Activated CD4-positive, alpha-beta T cell treated with anti-CD3 and anti-CD28 coated beads for 36 hours (primary cell): ENCODE data around the gene MRPL11. TPM values are rescaled to one million over a fixed set of nuclear protein-coding genes. Genes with fewer than 3 reads are reported as not detected.

ENCODE experiments used
- ATAC-seq: fragments of 200-7000 bp; cut with Tn5 transposase; one replicate; pipeline ENCODE4 v1.10.0; 2021; ENCODE audit warnings: mild to moderate bottlenecking, moderate library complexity
- CTCF ChIA-PET: fragments of 350-600 bp; sonication (Branson Sonifier 250); formaldehyde crosslinking; loops from one replicate; lab custom pipeline; 2021; ENCODE audit warnings: antibody characterized with exemption; lab: Charles Lee
- POLR2A ChIA-PET: fragments of 350-600 bp; sonication (Branson Sonifier 250); formaldehyde crosslinking; loops from one replicate; lab custom pipeline; 2021; ENCODE audit warnings: antibody characterized with exemption, inconsistent platforms; lab: Charles Lee
- DNase-seq: peaks from one replicate; pipeline ENCODE4 v3.0.0-alpha.2; 2020
- H3K27ac Mint-ChIP-seq: one replicate; pipeline ENCODE4 v1.8.0; 2021; ENCODE audit warnings: mixed read lengths
- H3K27me3 Mint-ChIP-seq: one replicate; pipeline ENCODE4 v1.8.0; 2021; ENCODE audit warnings: mixed read lengths
- H3K36me3 Mint-ChIP-seq: one replicate; pipeline ENCODE4 v1.8.0; 2021; ENCODE audit warnings: low read depth, mixed read lengths
- H3K4me1 Mint-ChIP-seq: one replicate; pipeline ENCODE4 v1.8.0; 2021; ENCODE audit warnings: mixed read lengths
- H3K4me3 Mint-ChIP-seq: one replicate; pipeline ENCODE4 v1.8.0; 2021; ENCODE audit warnings: mild to moderate bottlenecking, moderate library complexity, mixed read lengths
- H3K9me3 Mint-ChIP-seq: one replicate; pipeline ENCODE4 v1.8.0; 2021; ENCODE audit warnings: low read depth, mixed read lengths
- intact Hi-C, 2 experiments: fragments of 100-400 bp; cut with DNase I in 1 of 2; cut with micrococcal nuclease in 1 of 2; formaldehyde crosslinking; loops; one replicate each; pipeline versions ENCODE4 v1.14.2 to v1.15.1; 2022 to 2024; cut with DNase I, micrococcal nuclease
- total RNA-seq, 2 experiments: library from RNA; stranded (reverse); gene quantifications; one replicate each; pipeline ENCODE4 v1.2.3, GENCODE V29; 2021

The MRPL11 gene
- total RNA-seq, 2 experiments from 2014 or later, result 115 to 120 TPM

DNA sequence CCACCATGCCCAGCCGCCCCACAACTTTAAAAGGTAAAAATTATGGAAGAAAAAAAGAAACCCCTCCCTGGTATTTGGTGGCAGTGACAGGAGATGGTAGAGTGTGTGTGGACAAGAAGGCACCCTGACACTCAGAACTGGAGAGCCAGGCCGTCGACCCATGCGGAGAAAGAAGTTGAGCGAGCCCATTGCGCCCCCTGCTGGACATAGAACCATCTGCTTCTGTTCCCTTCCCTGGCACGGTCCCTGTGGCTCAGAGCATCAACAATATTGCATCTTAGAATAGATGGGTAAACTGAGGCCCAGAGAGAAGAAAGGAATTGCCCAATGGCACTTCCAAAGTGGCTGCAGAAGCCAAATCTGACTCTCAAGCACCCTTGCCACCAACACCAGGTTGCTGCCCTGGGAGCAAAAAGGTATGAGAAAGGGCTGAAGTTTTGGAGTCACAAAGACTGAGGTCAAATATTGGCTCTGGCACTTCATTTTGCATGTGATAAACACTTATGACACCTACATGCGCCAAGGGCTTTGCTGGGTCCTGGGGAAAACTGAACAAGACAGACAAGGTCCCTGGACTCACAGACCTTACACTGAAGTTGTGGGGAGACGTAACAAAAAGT lies 8.6 kb downstream of the MRPL11 start:
- peaks cover 25% of the 10 kb centered on the region for H3K36me3 Mint-ChIP-seq
- no peak overlapping the region for H3K27ac Mint-ChIP-seq
- no peaks in the 10 kb centered on the region for H3K27me3 Mint-ChIP-seq
- CTCF ChIA-PET, result interaction anchor here (0.7 to 3.8 kb wide), 15 partner anchors 8 to 169 kb away, joined by 3 to 28 read pairs (median 5); partner anchors contain the start of genes MRPL11 and NPAS4
- no peak overlapping the region for H3K4me3 Mint-ChIP-seq
- no peaks in the 10 kb centered on the region for H3K9me3 Mint-ChIP-seq
- DNase-seq (peak; percentile 91), ATAC-seq (peak; percentile 97)
- H3K4me1 Mint-ChIP-seq, result no peaks in the 10 kb centered on the region
- POLR2A ChIA-PET, result no interaction called here
- intact Hi-C loops, result loop anchor here (1.0 to 10.0 kb wide), 4 partner anchors 22 to 245 kb away; partner anchors contain the start of gene RBM4B (in 1 of the 2)

DNA sequence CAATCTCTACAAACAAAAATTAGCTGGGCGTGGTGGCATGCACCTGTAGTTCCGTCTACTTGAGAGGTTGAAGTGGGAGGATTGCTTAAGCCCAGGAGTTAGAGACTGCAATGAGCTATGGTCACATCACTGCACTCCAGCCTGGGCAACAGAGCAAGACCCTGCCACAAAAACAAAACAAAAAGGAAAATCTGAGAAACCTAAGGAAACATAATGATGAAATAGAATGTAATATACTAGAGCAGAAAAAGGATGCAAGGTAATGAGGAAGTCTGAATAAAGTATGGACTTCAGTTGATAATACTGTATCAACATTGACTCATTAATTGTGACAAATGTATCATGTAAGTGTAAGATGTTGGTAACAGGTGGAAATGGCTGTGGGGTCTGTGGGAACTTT lies 9.7 kb downstream of the MRPL11 start:
- no peak for ATAC-seq
- POLR2A ChIA-PET, result interaction anchor here (0.7 kb wide), 1 partner anchor 51 kb away, joined by 3 read pairs; no protein-coding TSS in a partner anchor
- CTCF ChIA-PET, result interaction anchor here (0.9 to 3.8 kb wide), 7 partner anchors 11 to 167 kb away, joined by 3 to 28 read pairs (median 8); no protein-coding TSS in a partner anchor
- Mint-ChIP-seq H3K27me3 (no peaks in the 10 kb centered on the region), H3K9me3 (no peaks in the 10 kb centered on the region), H3K27ac (no peak overlapping the region), H3K4me1 (no peaks in the 10 kb centered on the region), H3K4me3 (no peak overlapping the region), H3K36me3 (peaks cover 21% of the 10 kb centered on the region)
- no peak for DNase-seq
- intact Hi-C loops, result no loop called here

DNA sequence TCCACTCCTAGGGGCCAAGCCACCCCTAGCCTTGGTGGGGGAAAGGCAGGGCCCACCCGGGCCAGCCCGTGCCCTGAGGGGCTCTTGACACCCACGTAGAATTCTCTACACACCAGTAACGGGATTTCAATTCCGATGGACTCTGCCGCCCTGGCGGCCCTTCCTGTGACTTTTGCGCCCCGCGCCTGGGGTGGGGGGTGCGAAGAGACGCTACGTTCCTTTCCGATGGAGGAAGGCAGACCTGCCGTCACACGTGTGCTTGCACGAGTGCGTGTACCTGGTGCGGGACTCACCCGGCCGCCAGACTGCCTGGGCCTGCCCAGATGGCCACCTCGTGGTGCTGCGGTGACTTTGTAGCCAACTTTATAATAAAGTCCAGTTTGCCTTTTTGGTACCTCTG lies 12.3 kb downstream of the MRPL11 start:
- Mint-ChIP-seq H3K36me3 (peaks cover 15% of the 10 kb centered on the region), H3K27me3 (no peaks in the 10 kb centered on the region), H3K27ac (no peak overlapping the region), H3K4me1 (no peaks in the 10 kb centered on the region), H3K9me3 (no peaks in the 10 kb centered on the region), H3K4me3 (no peak overlapping the region)
- ATAC-seq (no peak), DNase-seq (no peak)
- CTCF ChIA-PET, result interaction anchor here (0.9 to 3.6 kb wide), 4 partner anchors 8 to 41 kb away, joined by 3 to 28 read pairs (median 4); no protein-coding TSS in a partner anchor
- intact Hi-C loops, result no loop called here
- POLR2A ChIA-PET, result no interaction called here

DNA sequence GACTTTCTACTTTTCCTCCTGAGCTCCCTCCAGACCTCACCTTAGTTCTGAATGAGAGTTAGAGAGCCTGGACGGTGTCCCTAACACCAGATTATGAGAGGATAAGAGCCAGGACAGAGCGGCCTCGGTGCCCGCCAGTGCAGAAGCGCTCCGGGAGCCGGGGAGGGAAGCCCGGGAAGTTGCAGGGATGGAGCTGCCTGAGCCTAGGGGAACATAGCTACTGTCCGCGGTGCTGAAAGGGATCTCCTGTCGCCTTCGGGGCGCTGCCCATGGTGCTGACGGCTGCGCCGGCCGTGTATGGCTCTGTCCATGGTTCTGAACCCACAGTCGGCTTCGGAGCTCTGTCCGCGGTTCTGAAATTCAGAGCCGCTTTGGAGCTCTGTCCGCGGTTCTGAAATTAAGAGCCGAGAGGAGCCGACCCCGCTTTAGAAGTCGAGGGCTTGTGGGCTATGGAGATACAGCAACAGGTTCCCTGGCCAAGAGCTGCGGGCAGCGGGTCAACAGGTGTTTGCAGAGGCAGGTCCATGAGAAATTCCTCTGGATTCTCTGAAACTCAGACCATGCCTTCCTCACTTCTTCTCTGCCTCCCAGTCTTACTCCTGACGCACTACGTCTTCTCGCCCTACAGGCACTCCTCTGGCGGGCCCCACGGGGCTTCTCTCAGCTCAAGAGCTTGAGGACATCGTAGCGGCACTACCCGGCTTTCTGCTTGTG lies 17.0 kb downstream of the MRPL11 start:
- Mint-ChIP-seq H3K27ac (no peak overlapping the region), H3K4me1 (peaks cover 30% of the 10 kb centered on the region), H3K36me3 (no peaks in the 10 kb centered on the region), H3K27me3 (peaks cover 35% of the 10 kb centered on the region), H3K9me3 (peaks cover 6% of the 10 kb centered on the region), H3K4me3 (no peak overlapping the region)
- intact Hi-C loops, result loop anchor here (1.0 to 5.0 kb wide), 6 partner anchors 13 to 421 kb away; partner anchors contain the start of genes YIF1A (in 2 of the 2), DPP3 (in 1 of the 2), RBM14 (in 1 of the 2) and RCE1 (in 1 of the 2)
- ChIA-PET CTCF (interaction anchor here (0.6 to 2.1 kb wide), 13 partner anchors 8 to 256 kb away, joined by 3 to 14 read pairs (median 4); partner anchors contain the start of genes MRPL11 and RBM4B), POLR2A (interaction anchor here (0.6 to 1.7 kb wide), 5 partner anchors 10 to 195 kb away, joined by 3 to 5 read pairs (median 4); partner anchors contain the start of genes DPP3, RBM14 and ZDHHC24)
- DNase-seq, result peak; percentile 93
- peak; percentile 40 for ATAC-seq

DNA sequence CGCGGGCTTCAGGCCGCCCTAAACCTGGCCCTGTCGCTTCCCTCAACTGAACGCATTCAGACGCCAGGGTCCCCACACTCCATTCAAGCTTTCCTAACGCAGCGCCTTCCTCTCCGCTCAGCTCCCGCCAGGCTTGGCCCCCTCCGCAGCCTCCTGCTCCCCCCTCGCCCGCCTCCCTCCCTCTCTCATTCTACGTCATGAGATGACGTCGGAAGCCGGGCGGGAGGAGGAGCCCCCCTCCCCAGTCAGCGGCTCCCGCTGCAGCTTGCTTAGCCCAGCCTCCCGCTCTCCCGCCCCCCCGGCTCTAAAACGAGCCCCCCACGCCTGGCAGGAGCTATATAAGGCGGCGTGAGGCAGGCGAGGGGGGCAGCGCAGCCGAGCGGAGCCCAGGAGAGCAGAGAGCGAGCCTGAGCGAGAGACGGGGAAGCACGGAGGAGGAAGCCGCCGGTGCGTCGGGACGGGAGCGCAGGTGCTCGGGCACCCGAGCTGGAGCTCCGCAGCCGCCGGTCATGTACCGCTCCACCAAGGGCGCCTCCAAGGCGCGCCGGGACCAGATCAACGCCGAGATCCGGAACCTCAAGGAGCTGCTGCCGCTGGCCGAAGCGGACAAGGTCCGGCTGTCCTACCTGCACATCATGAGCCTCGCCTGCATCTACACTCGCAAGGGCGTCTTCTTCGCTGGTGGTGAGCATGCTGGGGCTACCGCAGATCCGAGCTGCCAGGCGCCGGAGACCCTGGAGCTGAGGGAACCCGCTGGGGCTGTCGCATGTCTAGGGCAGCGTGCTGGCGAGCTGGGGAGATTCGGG lies 17.8 kb downstream of the MRPL11 start, which contains the start of gene NPAS4:
Gene NPAS4 (plus strand): TSS at position 365 of the 806 bp plus-strand sequence. CDS start 145 bp downstream, at position 510.
- CTCF ChIA-PET, result interaction anchor here (0.6 to 2.1 kb wide), 12 partner anchors 9 to 257 kb away, joined by 3 to 14 read pairs (median 5); partner anchors contain the start of genes MRPL11 and RBM4B

DNA sequence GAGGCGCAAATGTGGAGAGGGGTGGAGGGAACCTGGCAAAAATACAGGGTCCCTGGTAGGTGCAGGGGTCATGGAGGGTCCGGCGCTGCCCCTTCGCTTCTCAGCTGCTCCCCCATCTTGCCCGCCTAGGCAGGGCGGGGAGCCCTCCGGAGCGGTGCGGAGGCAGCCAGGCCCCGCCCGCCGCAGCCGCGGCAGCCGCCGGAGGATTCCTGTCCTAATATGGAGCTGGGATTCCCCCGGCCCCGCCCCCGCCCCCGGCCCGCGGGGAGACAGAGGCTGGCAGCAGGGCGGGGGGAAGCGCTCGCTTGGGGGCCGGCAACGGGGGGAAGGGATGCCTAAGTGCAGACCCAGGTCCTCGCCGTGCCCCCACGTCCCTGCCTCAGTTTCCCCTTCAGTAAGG lies 18.8 kb downstream of the MRPL11 start:
- DNase-seq, result peak; percentile 42

More for the DNA sequence above, 17.8 kb downstream of the MRPL11 start, which contains the start of gene NPAS4:
- H3K27ac Mint-ChIP-seq, result no peak within 1 kb of the TSS
- peaks cover 41% of the 10 kb centered on the region for H3K27me3 Mint-ChIP-seq
- intact Hi-C loops, result loop anchor here (1.0 to 5.0 kb wide), 6 partner anchors 13 to 421 kb away; partner anchors contain the start of genes YIF1A (in 2 of the 2), DPP3 (in 1 of the 2), RBM14 (in 1 of the 2) and RCE1 (in 1 of the 2)
- no peak within 1 kb of the TSS for H3K4me3 Mint-ChIP-seq
- POLR2A ChIA-PET, result interaction anchor here (1.0 to 1.7 kb wide), 3 partner anchors 9 to 195 kb away, joined by 3 to 5 read pairs (median 5); partner anchors contain the start of genes DPP3 and RBM14
- no peak for ATAC-seq
- peaks cover 6% of the 10 kb centered on the region for H3K9me3 Mint-ChIP-seq
- no peaks in the 10 kb centered on the region for H3K36me3 Mint-ChIP-seq
- peak; percentile 16 for DNase-seq
- peaks cover 33% of the 10 kb centered on the region for H3K4me1 Mint-ChIP-seq

DNA sequence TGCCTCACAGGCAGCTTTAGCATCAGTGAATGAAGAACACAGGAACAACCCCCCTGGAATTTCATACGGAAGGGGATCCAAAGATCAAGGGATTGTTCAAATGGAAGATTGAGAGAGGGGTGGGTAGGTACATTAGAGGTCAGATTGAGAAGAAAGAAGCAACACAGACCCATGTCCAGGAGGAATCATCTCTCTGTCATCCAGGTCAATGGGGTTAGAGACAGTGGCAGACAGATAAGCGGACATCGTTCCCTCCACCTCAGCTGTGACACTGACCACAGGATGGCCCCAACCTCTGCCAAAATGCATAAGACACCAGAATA lies 19.7 kb downstream of the MRPL11 start:
- ATAC-seq, result no peak
- POLR2A ChIA-PET, result no interaction called here
- Mint-ChIP-seq H3K36me3 (no peaks in the 10 kb centered on the region), H3K4me1 (peaks cover 33% of the 10 kb centered on the region), H3K27me3 (peaks cover 56% of the 10 kb centered on the region), H3K9me3 (peaks cover 6% of the 10 kb centered on the region), H3K27ac (no peak overlapping the region), H3K4me3 (peak overlapping the region; percentile 13)
- DNase-seq, result no peak
- intact Hi-C loops, result loop anchor here (1.0 kb wide), 2 partner anchors 11 to 47 kb away; partner anchors contain the start of gene PELI3 (in 1 of the 2)
- CTCF ChIA-PET, result interaction anchor here (0.8 to 3.2 kb wide), 7 partner anchors 8 to 130 kb away, joined by 3 to 33 read pairs (median 5); partner anchors contain the start of genes MRPL11 and YIF1A

More for the DNA sequence above, 18.8 kb downstream of the MRPL11 start:
- no peaks in the 10 kb centered on the region for H3K36me3 Mint-ChIP-seq
- ChIA-PET CTCF (interaction anchor here (0.9 to 1.6 kb wide), 3 partner anchors 20 to 35 kb away, joined by 3 to 5 read pairs (median 5); no protein-coding TSS in a partner anchor), POLR2A (no interaction called here)
- H3K9me3 Mint-ChIP-seq, result peaks cover 6% of the 10 kb centered on the region
- no peak overlapping the region for H3K27ac Mint-ChIP-seq
- peaks cover 51% of the 10 kb centered on the region for H3K27me3 Mint-ChIP-seq
- peaks cover 33% of the 10 kb centered on the region for H3K4me1 Mint-ChIP-seq
- ATAC-seq, result no peak
- intact Hi-C loops, result loop anchor here in 1 of 2 experiments (2.0 to 5.0 kb wide), 2 partner anchors 197 to 422 kb away; partner anchors contain the start of genes RBM14 and RCE1
- H3K4me3 Mint-ChIP-seq, result no peak overlapping the region

DNA sequence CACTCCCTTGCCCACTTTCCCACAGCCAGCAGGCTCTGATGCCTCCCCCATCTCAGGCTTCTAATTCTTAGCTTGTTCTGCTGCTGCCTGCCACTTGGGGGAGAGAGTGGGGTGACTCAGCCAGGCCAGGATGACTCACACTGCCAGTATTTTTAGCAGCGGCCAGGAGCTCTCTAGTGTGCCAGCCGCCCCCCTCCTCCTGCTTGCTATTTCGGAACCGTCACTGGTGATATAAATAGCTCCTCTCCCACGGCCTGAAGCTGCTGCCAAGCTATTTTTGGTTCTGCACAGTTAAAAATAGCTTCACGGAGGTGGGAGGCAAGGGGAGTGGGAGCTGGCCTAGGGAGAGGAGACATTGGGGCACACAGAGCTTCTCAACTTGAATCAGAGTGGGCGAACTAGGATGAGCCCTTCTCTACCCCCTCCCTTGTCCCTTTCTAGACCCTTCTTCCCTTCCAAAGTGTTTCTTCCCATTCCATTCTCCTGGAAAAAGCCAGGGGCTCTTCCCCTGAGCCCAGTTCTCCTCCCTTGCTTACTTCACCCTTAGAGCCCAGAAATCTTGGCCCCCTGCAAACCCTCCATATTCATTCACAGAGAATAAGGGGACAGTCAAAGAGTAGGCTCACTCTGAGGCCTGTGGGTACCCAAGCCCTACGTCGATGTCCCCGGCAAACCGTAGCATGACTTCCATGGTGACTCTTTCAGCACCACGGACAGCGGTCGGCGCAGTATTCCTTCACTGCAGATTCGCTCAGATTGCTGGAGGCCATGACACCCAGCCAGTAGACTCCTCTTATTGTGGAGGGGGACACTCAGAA lies 20.3 kb downstream of the MRPL11 start:
- peaks cover 33% of the 10 kb centered on the region for H3K4me1 Mint-ChIP-seq

DNA sequence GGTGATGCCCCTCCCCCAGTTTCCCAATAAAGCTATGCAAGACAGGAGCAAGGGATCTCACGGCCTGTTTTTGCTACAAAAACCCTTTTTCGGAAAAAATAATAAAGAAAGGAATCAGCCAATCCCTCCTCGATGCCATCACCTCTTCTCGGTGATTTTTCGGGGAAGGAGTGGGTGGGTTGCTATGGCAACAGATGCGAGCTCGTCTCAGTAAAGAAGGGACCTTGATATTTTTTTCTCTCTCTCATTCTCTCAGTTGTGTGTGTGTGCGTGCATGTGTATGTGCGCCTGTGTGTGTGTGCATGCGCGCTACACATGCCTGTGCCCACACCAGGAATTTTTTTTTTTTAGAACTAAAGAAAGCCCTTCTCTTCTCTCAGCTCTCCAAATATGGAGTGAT lies 21.6 kb downstream of the MRPL11 start:
- no peak overlapping the region for H3K4me3 Mint-ChIP-seq
- H3K9me3 Mint-ChIP-seq, result peaks cover 6% of the 10 kb centered on the region
- DNase-seq (peak; percentile 73), ATAC-seq (no peak)
- intact Hi-C loops, result no loop called here
- H3K27ac Mint-ChIP-seq, result no peak overlapping the region
- CTCF ChIA-PET, result interaction anchor here (0.6 to 3.2 kb wide), 10 partner anchors 9 to 262 kb away, joined by 3 to 33 read pairs (median 4); partner anchors contain the start of gene MRPL11
- POLR2A ChIA-PET, result no interaction called here
- peaks cover 33% of the 10 kb centered on the region for H3K4me1 Mint-ChIP-seq
- H3K36me3 Mint-ChIP-seq, result no peaks in the 10 kb centered on the region
- H3K27me3 Mint-ChIP-seq, result peaks cover 65% of the 10 kb centered on the region

More for the DNA sequence above, 20.3 kb downstream of the MRPL11 start:
- intact Hi-C loops, result loop anchor here (1.0 kb wide), 2 partner anchors 10 to 48 kb away; partner anchors contain the start of gene PELI3 (in 1 of the 2)
- ChIA-PET POLR2A (interaction anchor here (0.5 to 1.2 kb wide), 9 partner anchors 9 to 828 kb away, joined by 3 to 4 read pairs (median 3); partner anchors contain the start of genes MRPL11 and YIF1A), CTCF (interaction anchor here (0.5 to 3.2 kb wide), 24 partner anchors 9 to 663 kb away, joined by 3 to 33 read pairs (median 4); partner anchors contain the start of genes DPP3, MRPL11, RBM4 and RBM4B)
- Mint-ChIP-seq H3K36me3 (no peaks in the 10 kb centered on the region), H3K27ac (no peak overlapping the region), H3K9me3 (peaks cover 6% of the 10 kb centered on the region), H3K27me3 (peaks cover 60% of the 10 kb centered on the region), H3K4me3 (peak overlapping the region; percentile 38)
- ATAC-seq, result peak; percentile 93
- DNase-seq, result peak; percentile 90
